Right ventricle myocardium superior (tissue), 1 donor: ENCODE measurements around the gene FOXF2. TPM values are rescaled to one million over a fixed set of nuclear protein-coding genes. Genes with fewer than 3 reads are reported as not detected.

Experiments
- ATAC-seq: fragments of 200-7000 bp; cut with Tn5 transposase; one replicate; pipeline ENCODE4 v1.9.1; 2020; ENCODE audit warnings: mild to moderate bottlenecking; ENCODE audit not compliant: poor library complexity
- DNase-seq: peaks from one replicate; pipeline ENCODE4 v3.0.0-alpha.2; 2020
- intact Hi-C: fragments of 100-400 bp; cut with DNase I; formaldehyde crosslinking; loops from one replicate; pipeline ENCODE4 v1.11.2; 2022
- total RNA-seq: library from RNA; stranded (reverse); fragmentation: NEBNext Ultra II Directional; extraction: Animal tissue kit (Norgen Biotek cat#: 25700); gene quantifications from one replicate; pipeline ENCODE4 v1.2.1, GENCODE V29; 2021
- donor health status: DM: no; HTN: yes; CAD: no; lungs with severe emphysema.

The FOXF2 gene
- total RNA-seq, 1 donor from 2014 or later, result 0.16 TPM

DNA sequence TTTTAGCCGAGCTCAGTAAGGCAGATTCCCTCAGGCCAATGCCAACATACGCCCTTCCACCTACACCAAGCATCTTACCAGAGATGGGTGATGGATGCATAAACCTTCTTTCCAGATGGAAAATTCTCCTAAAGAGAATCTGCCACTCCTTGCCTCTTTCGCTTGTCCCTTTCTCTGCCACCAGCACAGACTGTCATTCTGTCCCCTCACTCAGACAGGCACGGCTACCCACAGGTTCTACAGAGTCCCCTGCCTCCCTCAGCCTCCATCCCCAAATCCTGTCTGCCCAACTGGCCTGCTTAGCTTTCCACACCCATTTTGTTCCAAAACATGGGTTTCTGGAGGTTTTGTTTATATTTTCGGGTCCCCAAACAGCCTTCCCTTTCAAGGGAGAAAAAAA lies 12.7 kb upstream of the FOXF2 start:
- intact Hi-C loops, result no loop called here
- DNase-seq, result no peak
- no peak for ATAC-seq

DNA sequence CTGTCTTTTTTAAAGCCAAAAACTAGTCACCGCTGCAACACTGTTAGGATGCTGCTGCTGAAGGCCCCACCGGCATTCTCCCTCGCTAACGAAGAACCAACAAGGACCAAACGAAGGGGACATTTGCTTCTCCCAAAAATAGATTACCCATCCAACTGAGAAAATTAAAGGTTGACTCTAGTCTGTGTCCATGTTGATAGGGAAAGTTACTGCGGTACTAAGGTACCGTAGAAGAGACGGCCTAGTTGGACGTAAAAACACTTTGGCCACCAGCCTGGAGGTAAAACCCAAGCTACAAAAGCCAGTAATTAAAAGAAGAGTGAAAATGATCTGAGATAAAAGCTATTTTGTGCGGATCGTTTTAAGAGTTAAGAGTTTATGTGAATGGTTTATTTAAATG lies 11.8 kb upstream of the FOXF2 start:
- intact Hi-C loops, result no loop called here
- no peak for ATAC-seq
- no peak for DNase-seq

DNA sequence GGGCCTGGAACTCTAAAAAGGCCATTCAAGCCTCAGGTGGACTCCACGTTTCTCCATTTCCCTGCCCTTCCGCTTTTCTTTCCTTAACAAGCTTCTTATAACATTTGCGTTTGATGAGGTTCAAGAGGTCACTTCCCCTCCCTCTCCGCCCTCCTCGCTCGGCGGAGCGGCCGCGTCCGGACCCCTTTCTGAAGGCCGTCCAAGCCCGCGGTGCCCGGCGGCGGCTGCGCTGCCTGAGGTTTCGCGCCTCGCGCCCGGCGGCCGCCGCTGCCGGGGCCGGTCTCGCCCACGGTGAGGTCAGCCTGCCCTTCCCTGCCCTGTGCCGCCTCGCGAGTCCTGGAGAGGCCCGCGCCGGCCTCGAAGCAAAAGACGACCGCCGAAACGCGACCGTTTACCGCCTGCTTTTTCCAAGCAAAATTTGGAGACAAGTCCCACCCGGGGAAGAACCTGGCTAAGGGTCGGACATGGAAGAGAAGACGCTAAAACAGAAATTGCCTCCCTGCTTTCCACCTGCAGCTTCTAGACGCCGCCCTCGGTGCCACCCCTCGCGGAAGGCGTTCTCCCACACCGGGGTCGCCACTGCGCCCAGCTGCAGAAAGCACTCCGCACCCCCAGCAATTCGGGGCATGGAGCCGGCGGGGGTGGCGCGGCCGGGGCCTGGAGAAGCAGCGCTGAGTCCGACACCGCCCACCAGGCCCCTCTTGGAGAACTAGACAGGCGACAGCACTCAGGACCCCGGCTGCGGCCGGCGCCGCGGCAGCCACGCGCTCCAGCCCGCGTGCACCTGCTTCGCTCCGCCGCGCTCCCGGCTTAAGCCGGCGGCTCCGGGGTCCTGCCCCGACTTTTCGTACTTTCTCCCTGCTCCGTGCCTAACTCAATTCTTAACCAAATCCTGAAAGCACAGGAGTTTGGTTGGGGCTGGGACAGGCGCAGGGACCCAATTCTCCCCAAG lies 11.0 kb upstream of the FOXF2 start:
- ATAC-seq, result no peak
- intact Hi-C loops, result no loop called here
- no peak for DNase-seq

DNA sequence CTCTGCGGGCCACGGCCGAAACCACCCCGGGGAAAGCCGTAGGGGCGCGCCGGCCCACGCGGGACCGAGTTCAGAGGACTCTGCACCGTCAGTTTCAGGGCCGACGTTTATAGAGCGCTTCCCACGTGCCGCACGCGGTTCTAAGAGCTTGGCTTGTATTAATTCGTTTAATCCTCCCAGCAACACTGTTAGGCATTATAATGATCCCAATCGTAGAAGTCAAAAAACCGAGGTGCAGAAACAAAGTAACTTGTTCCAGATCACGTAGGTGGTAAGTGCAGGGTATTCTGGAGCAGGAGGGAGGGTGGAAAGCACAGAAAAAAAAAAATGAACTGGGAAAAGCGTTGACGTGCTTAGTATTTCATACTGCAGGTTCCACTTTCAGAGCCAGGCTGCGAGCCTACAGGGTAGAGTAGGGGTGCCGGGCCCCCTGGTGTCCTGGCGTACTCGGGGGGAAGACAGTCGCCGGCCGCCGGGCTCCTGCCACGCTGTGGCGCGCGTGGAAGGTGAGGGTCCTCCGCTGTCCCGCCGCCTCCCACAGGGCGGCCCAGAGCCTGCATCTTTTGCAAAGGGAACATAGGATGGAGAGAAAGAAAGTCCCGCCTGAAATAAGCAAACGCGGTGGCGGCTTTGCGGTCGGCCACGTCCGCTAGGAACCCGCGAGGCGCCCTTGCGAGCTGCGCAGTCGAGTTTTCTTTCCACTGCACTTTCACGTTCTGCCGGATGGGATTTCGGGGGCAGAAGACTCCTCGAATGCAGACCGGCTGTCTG lies 10.2 kb upstream of the FOXF2 start:
- no peak for ATAC-seq
- no peak for DNase-seq
- intact Hi-C loops, result no loop called here

DNA sequence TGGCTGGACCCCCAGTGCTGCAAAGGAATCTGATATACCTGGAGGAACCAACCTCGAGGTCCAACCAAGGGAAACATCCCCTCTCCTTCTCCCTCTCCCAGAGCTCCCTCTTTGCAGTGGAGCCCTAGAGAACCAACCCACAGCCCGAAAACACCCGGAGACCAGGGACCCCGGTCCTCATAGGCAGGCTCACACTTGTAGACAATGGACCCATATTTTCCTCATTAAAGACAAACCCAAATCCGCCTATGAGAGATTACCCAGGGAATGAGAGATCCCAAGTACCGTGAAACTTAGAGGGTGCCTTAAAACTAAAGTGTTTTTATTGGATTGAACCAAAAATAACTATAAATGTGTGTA lies 9.6 kb upstream of the FOXF2 start:
- no peak for ATAC-seq
- intact Hi-C loops, result loop anchor here (5.0 kb wide), 2 partner anchors 582 to 787 kb away; no protein-coding TSS in a partner anchor
- DNase-seq, result no peak

DNA sequence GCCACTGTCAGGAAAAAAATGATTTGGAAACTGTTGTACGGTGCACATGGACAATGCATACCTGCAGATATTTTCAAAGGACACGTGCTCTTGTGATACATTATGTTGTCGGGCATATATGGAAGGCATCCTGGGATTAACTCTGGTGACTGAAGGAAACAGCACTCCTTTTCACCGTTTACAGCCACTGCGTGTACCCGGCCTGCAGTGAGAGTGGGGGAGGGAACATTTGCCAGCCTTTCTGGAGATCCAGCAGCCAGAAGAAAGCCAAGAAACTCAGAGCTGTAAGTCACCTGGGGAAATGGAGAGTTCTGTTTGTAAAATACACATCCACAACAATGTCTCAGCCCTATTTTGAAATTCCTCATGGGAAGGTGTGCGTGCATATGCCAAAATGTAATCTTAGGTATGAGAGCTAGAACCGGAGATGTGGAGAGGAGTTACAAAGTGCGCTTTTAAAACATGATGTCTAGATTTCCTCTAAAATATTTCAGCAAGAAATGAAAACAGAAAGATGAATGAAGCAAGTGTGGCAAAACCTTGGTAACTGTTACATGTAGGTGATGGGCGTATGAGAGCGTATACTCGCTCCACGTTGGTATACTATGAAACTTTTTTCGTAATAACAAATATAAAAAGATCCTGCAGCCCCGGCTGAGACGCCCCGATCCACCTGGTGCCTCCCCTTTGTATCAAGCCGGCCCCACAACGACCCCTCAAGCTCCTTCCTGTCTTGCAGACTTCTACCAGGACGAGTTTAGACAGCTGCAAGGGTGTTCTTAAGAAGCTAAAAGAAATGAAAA lies 8.6 kb upstream of the FOXF2 start:
- intact Hi-C loops, result loop anchor here (5.0 kb wide), 2 partner anchors 584 to 789 kb away; no protein-coding TSS in a partner anchor
- no peak for DNase-seq
- no peak for ATAC-seq

DNA sequence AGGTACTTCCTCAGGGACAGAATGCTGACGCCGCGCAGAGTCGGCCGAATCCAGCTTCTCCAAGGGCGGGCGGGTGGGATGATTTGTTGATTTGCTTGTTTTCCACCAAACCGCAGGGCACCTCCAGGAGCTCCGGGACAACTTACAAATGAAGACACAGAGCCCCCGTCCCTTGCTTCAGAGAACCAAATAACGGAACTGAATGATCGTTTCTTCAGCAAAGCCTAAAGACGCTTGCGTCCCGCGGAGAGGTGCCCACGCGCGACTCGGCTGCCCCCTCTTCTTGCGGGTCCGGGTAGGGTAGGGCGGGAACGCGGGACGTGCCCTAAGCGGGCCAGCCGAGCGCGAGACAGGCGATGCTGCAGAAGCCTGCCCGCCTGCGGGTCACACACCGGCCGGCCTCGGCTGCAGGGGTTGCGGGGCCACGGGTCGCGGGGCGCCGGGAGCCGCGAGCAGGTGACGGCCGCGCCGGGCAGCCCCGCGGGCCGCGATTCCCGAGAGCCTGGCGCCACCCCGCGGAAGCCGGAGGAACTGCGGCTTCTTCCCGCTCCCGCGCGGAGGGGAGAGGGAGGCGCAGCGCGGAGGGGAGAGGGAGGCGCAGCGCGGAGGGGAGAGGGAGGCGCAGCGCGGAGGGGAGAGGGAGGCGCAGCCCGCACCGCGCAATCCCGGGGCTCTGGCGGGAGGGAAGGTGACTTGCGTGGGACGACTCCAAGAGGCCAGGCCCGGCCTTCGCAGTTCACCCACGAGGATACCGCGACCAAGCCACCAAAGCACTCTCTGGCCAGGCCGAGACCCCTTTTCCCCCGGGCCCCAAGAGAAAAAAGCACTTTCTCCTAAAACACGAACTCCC lies 7.7 kb upstream of the FOXF2 start:
- intact Hi-C loops, result loop anchor here (5.0 kb wide), 2 partner anchors 584 to 789 kb away; no protein-coding TSS in a partner anchor
- ATAC-seq, result peak; percentile 96
- no peak for DNase-seq

DNA sequence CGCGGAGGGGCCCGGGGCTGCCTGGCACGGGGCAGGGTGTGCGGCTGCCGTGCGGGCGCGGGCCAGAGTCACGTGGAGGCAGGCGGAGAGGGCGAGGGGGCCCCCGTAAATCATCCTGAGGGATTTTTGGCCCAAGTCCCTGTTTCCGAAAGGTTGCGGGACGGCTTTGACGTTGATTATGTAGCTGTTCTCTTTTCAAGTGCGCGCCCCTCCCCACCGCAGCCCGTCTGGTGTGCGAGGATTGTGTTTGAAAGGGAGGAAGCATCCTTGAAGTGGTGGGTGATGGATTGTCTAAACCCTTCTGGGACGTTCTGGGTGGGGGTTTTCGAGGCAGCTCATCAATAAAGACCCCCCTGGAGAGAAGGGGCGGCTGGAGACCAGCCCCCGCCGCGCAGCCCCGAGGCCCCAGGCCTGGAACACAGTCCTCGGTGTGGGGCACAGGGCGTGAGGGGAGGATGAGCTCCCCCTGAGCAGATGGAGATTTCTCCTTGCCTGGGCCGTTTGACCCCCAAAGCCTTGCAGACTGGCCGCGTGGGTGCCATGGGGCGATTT lies 7.0 kb upstream of the FOXF2 start:
- intact Hi-C loops, result loop anchor here (5.0 kb wide), 2 partner anchors 585 to 790 kb away; no protein-coding TSS in a partner anchor
- DNase-seq (no peak), ATAC-seq (no peak)

DNA sequence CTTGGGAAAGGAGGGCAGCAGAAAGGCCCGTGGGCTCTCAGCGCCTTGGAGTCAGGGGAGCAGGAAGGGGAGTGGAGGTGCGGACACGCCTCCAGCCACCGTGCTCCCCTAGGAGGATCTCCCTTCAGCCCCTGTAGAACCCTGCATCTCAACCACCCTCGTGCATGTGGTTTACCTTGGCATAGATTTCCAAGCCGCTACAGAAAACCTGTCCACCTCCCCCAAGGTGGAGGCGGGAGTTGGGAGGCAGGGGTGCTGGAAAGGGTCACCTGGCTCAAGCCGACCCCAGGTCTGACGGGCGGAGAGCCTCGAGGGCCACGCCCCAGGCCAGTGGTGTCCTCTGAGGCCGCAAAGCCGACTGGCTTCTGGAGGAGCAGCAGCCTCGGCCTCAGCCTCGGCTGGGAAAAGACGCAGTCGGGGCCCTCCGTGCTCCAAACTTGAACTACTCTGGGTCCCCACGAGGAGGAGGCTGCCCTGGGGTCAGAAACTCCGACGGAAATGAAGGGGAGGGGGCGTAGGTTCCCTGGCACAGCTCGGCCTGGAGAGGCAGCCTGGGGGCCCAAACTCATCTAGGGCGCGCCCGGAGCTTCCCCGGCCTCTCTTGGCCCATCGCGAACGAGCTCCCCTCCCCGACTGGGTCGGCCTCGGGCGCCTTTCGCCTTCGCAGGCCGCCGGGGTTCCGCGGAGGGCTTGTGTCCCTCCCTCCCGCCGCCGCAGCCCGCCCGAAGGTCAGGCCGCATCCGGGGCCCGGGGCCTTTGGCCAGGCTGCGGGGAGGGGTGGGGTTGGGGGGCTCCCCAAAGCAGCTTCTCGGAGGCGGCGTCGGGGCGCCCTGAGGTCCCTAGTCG lies 6.3 kb upstream of the FOXF2 start:
- intact Hi-C loops, result loop anchor here (5.0 kb wide), 2 partner anchors 586 to 791 kb away; no protein-coding TSS in a partner anchor
- ATAC-seq (no peak), DNase-seq (no peak)

DNA sequence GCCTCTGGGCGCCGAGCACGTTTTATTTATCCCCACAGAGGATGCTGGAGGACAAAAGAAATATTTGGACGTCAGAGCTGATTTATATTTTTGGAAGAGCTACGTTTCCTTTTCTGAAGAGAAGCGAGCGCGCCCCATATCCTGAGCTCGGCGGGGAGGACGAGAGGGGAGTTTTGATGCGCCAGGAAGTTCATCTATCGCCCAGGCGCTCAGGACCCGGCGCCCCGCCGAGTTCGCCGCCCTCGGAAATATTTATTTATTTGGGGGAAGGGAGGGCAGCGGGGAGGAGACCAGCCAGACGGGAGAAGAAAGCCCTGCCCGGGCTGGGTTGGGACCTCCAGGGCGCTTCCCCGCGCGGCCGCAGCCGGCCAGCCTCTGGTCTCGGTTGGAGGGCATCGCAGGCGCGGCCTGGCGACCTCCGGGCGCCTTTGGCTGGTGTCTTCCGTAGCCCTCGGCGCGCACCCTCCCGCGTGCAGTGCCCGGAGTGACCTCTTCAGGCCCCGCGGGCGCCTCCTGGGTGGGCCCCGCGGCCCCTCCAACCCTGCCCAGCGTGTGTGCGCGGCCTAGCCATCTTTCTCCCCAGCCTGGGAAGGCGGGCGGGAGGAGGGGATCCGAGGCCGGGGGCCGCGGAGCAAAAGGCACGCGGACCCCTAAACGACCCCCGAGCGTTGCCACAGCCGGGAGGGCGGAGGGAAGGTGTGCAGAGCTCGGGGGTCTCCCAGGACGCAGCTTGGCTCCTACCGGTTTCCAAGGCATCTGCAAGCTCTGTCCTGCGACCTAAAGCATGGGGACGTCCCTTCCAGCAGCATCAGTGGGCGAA lies 5.4 kb upstream of the FOXF2 start:
- no peak for ATAC-seq
- intact Hi-C loops, result loop anchor here (5.0 kb wide), 2 partner anchors 587 to 792 kb away; no protein-coding TSS in a partner anchor

DNA sequence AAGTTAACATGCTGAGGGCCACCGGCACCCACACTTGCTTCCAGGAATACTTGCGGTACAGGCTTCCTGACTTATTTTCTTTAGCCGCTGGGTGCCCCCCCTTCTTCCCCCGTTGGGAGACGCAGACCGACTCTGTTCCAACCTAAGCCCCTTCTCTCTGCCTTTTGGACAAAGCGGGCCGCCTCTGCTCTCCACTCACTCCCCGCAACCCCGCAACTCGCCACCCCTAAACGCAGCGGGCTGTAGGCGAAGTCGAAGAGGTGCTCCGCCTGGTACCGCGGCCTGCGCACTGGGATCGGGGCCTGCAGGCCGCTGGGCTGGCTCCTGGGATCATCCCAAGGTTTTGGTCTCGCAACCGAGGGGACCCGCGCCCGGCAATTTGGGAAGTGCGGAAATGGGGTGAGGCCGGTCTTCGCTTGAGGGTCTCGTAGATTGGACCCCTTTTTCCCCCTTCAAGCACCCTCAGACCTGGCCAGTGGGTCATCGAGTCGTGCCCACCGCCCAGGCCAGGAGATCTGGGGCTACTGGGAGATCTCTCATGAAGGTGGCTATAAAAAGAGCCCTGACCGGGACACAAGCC lies 4.7 kb upstream of the FOXF2 start:
- DNase-seq, result no peak
- no peak for ATAC-seq
- intact Hi-C loops, result loop anchor here (5.0 kb wide), 2 partner anchors 587 to 792 kb away; no protein-coding TSS in a partner anchor

More for the DNA sequence above, 5.4 kb upstream of the FOXF2 start:
- DNase-seq, result no peak

DNA sequence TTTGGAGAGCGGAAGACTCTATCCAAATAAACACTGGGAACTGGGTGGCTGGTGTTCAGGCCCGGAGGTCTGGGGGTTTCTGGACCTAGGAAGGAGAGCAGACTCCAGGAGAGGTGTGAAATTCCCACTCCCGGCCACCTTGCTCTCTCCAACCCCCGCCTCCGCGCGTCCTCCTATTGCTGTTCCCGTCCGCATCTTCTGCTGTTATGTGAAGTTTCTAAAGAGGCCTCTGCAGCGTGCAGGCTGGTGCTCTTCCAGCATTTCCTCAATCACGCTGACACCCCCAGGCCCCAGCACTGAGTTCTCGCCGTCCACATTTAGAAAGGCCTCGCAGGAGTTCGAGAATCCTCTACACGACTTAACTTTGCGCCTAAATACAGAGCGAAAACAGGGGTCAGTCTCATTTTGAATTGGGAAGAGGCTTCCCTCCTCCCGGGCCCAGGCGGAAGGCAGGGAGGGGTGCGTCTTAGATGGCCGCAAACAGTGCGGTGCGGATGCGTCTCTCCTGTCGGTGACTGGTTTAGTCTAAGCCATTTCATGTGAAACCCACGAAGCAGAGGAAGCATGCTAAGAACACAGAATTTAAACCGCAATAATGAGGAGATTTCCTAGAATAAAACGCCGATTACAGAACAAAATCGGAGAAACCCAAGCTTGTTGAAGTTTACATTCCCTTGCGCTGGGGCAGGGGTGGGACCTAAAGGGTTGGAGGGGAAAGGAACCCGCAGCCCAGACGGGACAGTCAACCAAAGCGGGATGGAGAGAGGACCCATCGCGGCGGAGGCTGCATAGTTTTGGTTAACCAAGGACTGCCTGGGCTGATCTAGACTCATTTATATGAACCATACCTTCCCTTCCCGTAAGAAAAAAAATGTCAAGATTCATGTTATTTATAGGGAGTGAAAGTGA lies 4.0 kb upstream of the FOXF2 start:
- intact Hi-C loops, result no loop called here
- DNase-seq, result no peak
- ATAC-seq, result no peak

DNA sequence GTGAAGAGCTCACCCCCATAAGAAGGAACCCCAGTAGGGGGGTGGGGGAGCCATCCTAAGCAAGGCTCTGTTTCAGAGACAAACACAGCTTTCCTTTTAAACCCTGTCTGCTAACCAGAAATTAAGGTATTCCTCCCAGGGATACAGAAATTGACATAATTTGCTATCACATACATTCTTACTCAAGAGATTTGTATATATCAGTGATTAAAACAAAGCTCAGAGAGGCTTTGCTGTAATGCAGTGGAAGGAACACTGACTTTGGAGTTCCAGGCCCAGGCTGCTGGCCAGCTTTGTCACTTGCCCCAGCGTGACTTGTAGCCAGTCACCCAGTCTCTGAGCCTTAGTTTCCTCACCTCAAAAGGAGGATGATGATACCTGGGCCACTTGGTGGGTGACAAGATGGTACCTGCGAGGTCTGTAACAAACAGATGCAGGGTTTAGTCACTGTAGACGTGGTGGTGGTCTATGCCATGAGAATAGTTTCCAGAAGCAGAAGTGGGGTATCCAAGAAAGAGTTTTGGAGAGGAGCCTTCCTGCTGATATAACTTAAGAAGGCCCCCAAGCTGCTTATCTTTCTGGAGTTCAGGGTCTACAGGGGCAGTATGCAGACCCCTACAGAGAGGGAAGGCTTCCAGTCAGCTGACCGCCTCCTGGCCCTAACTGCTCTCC lies 3.2 kb upstream of the FOXF2 start:
- no peak for ATAC-seq
- DNase-seq, result no peak
- intact Hi-C loops, result no loop called here

DNA sequence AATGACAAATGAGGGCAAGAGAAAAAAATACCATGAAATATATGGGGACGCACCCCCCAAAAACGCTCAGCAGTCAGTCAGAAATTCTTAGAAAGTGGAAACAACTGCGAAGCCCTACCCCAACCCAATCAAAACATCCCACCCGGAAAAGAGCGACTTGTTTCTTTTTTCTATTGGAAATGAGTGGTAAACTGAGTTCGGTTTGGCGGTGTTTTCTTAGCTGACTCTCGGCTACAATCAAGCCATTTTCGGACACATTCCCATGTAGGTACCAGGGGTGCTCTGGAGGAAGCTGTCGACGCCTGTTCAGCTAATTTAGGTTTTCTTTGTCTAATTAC lies 1.9 kb upstream of the FOXF2 start:
- DNase-seq (no peak), ATAC-seq (no peak)
- intact Hi-C loops, result no loop called here
